Ascending aorta (tissue), 2 donors: Measurements from ENCODE around the gene ESR1. TPM values are rescaled to one million over a fixed set of nuclear protein-coding genes. Genes with fewer than 3 reads are reported as not detected.

Experiments
- DNase-seq, 2 donors: peaks; one replicate each; pipeline ENCODE4 v3.0.0-alpha.2; 2019; ENCODE audit warnings: low spot score in 2 of 2
- H3K27ac ChIP-seq, 2 donors: fragments of 200-600 bp; sonication (generic); one replicate each; pipeline ENCODE4 v1.5.1; 2016 to 2017; ENCODE audit warnings: mild to moderate bottlenecking in 1 of 2
- H3K27me3 ChIP-seq: fragments of 200-600 bp; sonication (generic); one replicate; pipeline ENCODE4 v1.5.1; 2017
- H3K36me3 ChIP-seq, 2 donors: fragments of 200-600 bp; sonication (generic); one replicate each; pipeline ENCODE4 v1.5.1; 2016
- H3K4me1 ChIP-seq, 2 donors: fragments of 200-600 bp; sonication (generic); one replicate each; pipeline ENCODE4 v1.5.1; 2016 to 2017; ENCODE audit warnings: mild to moderate bottlenecking in 1 of 2
- H3K4me3 ChIP-seq, 2 donors: fragments of 200-600 bp; sonication (generic); one replicate each; pipeline ENCODE4 v1.5.1; 2016 to 2017; ENCODE audit warnings: mild to moderate bottlenecking in 1 of 2
- H3K9me3 ChIP-seq, 2 donors: fragments of 200-600 bp; sonication (generic); one replicate each; pipeline ENCODE4 v1.5.1; 2016
- CTCF ChIP-seq, 3 experiments: fragments of 200-600 bp in 2 of 3; fragments of 450-650 bp in 1 of 3; sonication (generic) in 2 of 3; IDR thresholded peaks; one replicate each; pipeline ENCODE4 v1.5.1; 2016 to 2019; ENCODE audit warnings: antibody characterized with exemption in 3 of 3, mild to moderate bottlenecking in 1 of 3, moderate library complexity in 1 of 3
- intact Hi-C: fragments of 100-400 bp; cut with DNase I; formaldehyde crosslinking; loops from one replicate; pipeline ENCODE4 v1.15.1; 2023
- total RNA-seq: library from RNA; depleted of rRNA; stranded (reverse); fragments of >200 nt; gene quantifications from one replicate; pipeline ENCODE4 v1.1.0, GENCODE V29; 2016

ESR1 gene
- total RNA-seq, 1 donor from 2014 or later, result 3.0 TPM

GRCh38 chr6:152094992-152095592 is 287.6 kb downstream of the ESR1 start:
- H3K27ac ChIP-seq, result peak overlapping the region; percentile 75 to 87
- H3K4me1 ChIP-seq, result peaks cover 2 to 26% of the 10 kb centered on the region in 2 donors
- no peak overlapping the region for H3K4me3 ChIP-seq
- no peaks in the 10 kb centered on the region for H3K27me3 ChIP-seq
- peak; percentile 83 to 94 for DNase-seq
- no peaks in the 10 kb centered on the region for H3K36me3 ChIP-seq
- no peaks in the 10 kb centered on the region for H3K9me3 ChIP-seq
- TF ChIP-seq CTCF (IDR thresholded peaks at IDR 0.05), result no peak
- intact Hi-C loops, result no loop called here

GRCh38 chr6:152096863-152097496 is 289.5 kb downstream of the ESR1 start:
- no peak for DNase-seq
- peak overlapping the region in 1 of 2 donors; percentile 63 for H3K27ac ChIP-seq

GRCh38 chr6:152098683-152099082 is 291.2 kb downstream of the ESR1 start:
- H3K4me1 ChIP-seq, result peaks cover 2 to 15% of the 10 kb centered on the region in 2 donors
- H3K36me3 ChIP-seq, result no peaks in the 10 kb centered on the region
- intact Hi-C loops, result no loop called here
- no peaks in the 10 kb centered on the region for H3K27me3 ChIP-seq
- DNase-seq, result no peak
- H3K4me3 ChIP-seq, result no peak overlapping the region
- no peak for TF ChIP-seq CTCF (IDR thresholded peaks at IDR 0.05)
- H3K9me3 ChIP-seq, result no peaks in the 10 kb centered on the region
- H3K27ac ChIP-seq, result no peak overlapping the region

More at GRCh38 chr6:152096863-152097496, 289.5 kb downstream of the ESR1 start:
- Histone ChIP-seq H3K4me3 (no peak overlapping the region), H3K9me3 (no peaks in the 10 kb centered on the region), H3K36me3 (no peaks in the 10 kb centered on the region), H3K27me3 (no peaks in the 10 kb centered on the region), H3K4me1 (peaks cover 2 to 20% of the 10 kb centered on the region in 2 donors)
- intact Hi-C loops, result no loop called here
- TF ChIP-seq CTCF (IDR thresholded peaks at IDR 0.05), result peak in 1 of 3 experiments; percentile 17

- Histone ChIP-seq H3K4me1 (peaks cover 2 to 12% of the 10 kb centered on the region in 2 donors), H3K27ac (peak overlapping the region; percentile 21 to 45), H3K9me3 (no peaks in the 10 kb centered on the region), H3K36me3 (no peaks in the 10 kb centered on the region), H3K4me3 (no peak overlapping the region), H3K27me3 (no peaks in the 10 kb centered on the region)
- intact Hi-C loops, result loop anchor here (10.0 kb wide), 1 partner anchor 805 kb away; no protein-coding TSS in a partner anchor
- TF ChIP-seq CTCF (IDR thresholded peaks at IDR 0.05), result no peak
- no peak for DNase-seq
Measured at GRCh38 chr6:152099446-152100182, 292.1 kb downstream of the ESR1 start.

- H3K4me1 ChIP-seq, result peaks cover 0 to 8% of the 10 kb centered on the region in 2 donors
- peak overlapping the region; percentile 21 to 45 for H3K27ac ChIP-seq
- H3K27me3 ChIP-seq, result no peaks in the 10 kb centered on the region
- H3K36me3 ChIP-seq, result no peaks in the 10 kb centered on the region
- TF ChIP-seq CTCF (IDR thresholded peaks at IDR 0.05), result no peak
- H3K9me3 ChIP-seq, result no peaks in the 10 kb centered on the region
- H3K4me3 ChIP-seq, result no peak overlapping the region
- intact Hi-C loops, result loop anchor here (10.0 kb wide), 1 partner anchor 805 kb away; no protein-coding TSS in a partner anchor
- DNase-seq, result peak in 1 of 2 donors; percentile 73
Measured at GRCh38 chr6:152100183-152100618, 292.7 kb downstream of the ESR1 start.
